Mesendoderm (in vitro differentiated cells): ENCODE measurements around the gene FOXP1.

Experiments used
- DNase-seq: peaks from one replicate; pipeline ENCODE4 v3.0.0; 2013
- H2AK5ac ChIP-seq: 2 replicates; pipeline ENCODE4 v1.6.1; 2013; ENCODE audit warnings: low read length, inconsistent platforms
- H2BK120ac ChIP-seq: 2 replicates; pipeline ENCODE4 v1.6.1; 2013; ENCODE audit warnings: low read depth, mild to moderate bottlenecking, low read length, moderate library complexity, mixed read lengths
- H2BK15ac ChIP-seq: replicated peaks from 2 replicates; pipeline ENCODE4 v1.6.1; 2013; ENCODE audit warnings: low read depth, mild to moderate bottlenecking, moderate library complexity
- H2BK5ac ChIP-seq: 2 replicates; pipeline ENCODE4 v1.6.1; 2013; ENCODE audit warnings: low read length, inconsistent platforms
- H3K18ac ChIP-seq: 2 replicates; pipeline ENCODE4 v1.6.1; 2013; ENCODE audit warnings: mild to moderate bottlenecking, low read length, mixed read lengths
- H3K23ac ChIP-seq: one replicate; pipeline ENCODE4 v1.6.1; 2013; ENCODE audit warnings: low read length
- H3K27ac ChIP-seq: 2 replicates; pipeline ENCODE4 v1.5.1; 2013; ENCODE audit warnings: low read depth, mild to moderate bottlenecking, inconsistent platforms, low read length, moderate library complexity
- H3K27me3 ChIP-seq: 2 replicates; pipeline ENCODE4 v1.6.1; 2013; ENCODE audit warnings: low read length, control low read depth, mild to moderate bottlenecking, inconsistent platforms; ENCODE audit not compliant: insufficient read depth, poor library complexity
- H3K36me3 ChIP-seq: 2 replicates; pipeline ENCODE4 v1.6.1; 2013; ENCODE audit warnings: low read length, inconsistent platforms; ENCODE audit not compliant: control insufficient read depth, insufficient read depth
- H3K4ac ChIP-seq: one replicate; pipeline ENCODE4 v1.6.1; 2013; ENCODE audit warnings: low read depth, mild to moderate bottlenecking, low read length, moderate library complexity
- H3K4me1 ChIP-seq: 2 replicates; pipeline ENCODE4 v1.6.1; 2013; ENCODE audit warnings: low read depth, low read length, inconsistent platforms; ENCODE audit not compliant: control insufficient read depth
- H3K4me2 ChIP-seq: 2 replicates; pipeline ENCODE4 v1.6.1; 2013; ENCODE audit warnings: low read length
- H3K4me3 ChIP-seq: 2 replicates; pipeline ENCODE4 v1.5.1; 2013; ENCODE audit warnings: mild to moderate bottlenecking, low read length
- H3K56ac ChIP-seq: one replicate; pipeline ENCODE4 v1.6.1; 2013; ENCODE audit warnings: low read length
- H3K79me1 ChIP-seq: 2 replicates; pipeline ENCODE4 v1.6.1; 2013; ENCODE audit warnings: low read length, inconsistent platforms
- H3K79me2 ChIP-seq: 2 replicates; pipeline ENCODE4 v1.6.1; 2013; ENCODE audit warnings: mild to moderate bottlenecking, low read length; ENCODE audit not compliant: control insufficient read depth, insufficient read depth
- H3K9ac ChIP-seq: 2 replicates; pipeline ENCODE4 v1.6.1; 2013; ENCODE audit warnings: low read length, inconsistent platforms
- H4K5ac ChIP-seq: one replicate; pipeline ENCODE4 v1.6.1; 2013; ENCODE audit warnings: low read length
- H4K8ac ChIP-seq: one replicate; pipeline ENCODE4 v1.6.1; 2013; ENCODE audit warnings: low read depth, mild to moderate bottlenecking, control low read depth, low read length, moderate library complexity
- WGBS: extraction: QIAGEN DNeasy Blood & Tissue Kit; methylation state at CpG from one replicate; pipeline ENCODE4 v1.1.7; 2013; ENCODE audit warnings: low lambda C conversion rate, missing lambda C conversion rate; ENCODE audit not compliant: insufficient coverage; ENCODE audit errors: extremely low coverage; 5-methylcytosine and 5-hydroxymethylcytosine counted together

The FOXP1 gene

GRCh38 chr3:71444028-71444860, 139.3 kb downstream of the FOXP1 start:
- H3K79me2 ChIP-seq: no peaks in the 10 kb centered on the region
- H3K9ac ChIP-seq: no peak overlapping the region
- no peak overlapping the region for H3K23ac ChIP-seq
- no peaks in the 10 kb centered on the region for H3K36me3 ChIP-seq
- no peaks in the 10 kb centered on the region for H3K4me1 ChIP-seq
- no peaks in the 10 kb centered on the region for H3K79me1 ChIP-seq
- H3K4me2 ChIP-seq: no peak overlapping the region
- no peak overlapping the region for H3K18ac ChIP-seq
- H3K4ac ChIP-seq: no peak overlapping the region
- no peaks in the 10 kb centered on the region for H3K27me3 ChIP-seq
- H3K4me3 ChIP-seq: no peak overlapping the region
- H2BK15ac ChIP-seq: no peak overlapping the region
- H2AK5ac ChIP-seq: no peak overlapping the region
- H3K27ac ChIP-seq: no peak overlapping the region
- DNase-seq: peak; percentile 35
- WGBS: no CpG with 5 or more reads among the region's 17 CpGs
- H2BK5ac ChIP-seq: no peak overlapping the region
- H3K56ac ChIP-seq: no peak overlapping the region
- H2BK120ac ChIP-seq: no peak overlapping the region
- no peak overlapping the region for H4K8ac ChIP-seq
- H4K5ac ChIP-seq: peak overlapping the region; percentile 39

- no peak overlapping the region for H2BK5ac ChIP-seq
- DNase-seq: no peak
- no peak overlapping the region for H3K56ac ChIP-seq
- H3K23ac ChIP-seq: no peak overlapping the region
- no peak overlapping the region for H3K18ac ChIP-seq
- no peak overlapping the region for H3K4me3 ChIP-seq
- no peaks in the 10 kb centered on the region for H3K79me1 ChIP-seq
- H3K27me3 ChIP-seq: no peaks in the 10 kb centered on the region
- H3K79me2 ChIP-seq: no peaks in the 10 kb centered on the region
- no peak overlapping the region for H3K27ac ChIP-seq
- no peaks in the 10 kb centered on the region for H3K36me3 ChIP-seq
- no peak overlapping the region for H4K8ac ChIP-seq
- H3K9ac ChIP-seq: no peak overlapping the region
- no peak overlapping the region for H4K5ac ChIP-seq
- H3K4ac ChIP-seq: no peak overlapping the region
- H3K4me2 ChIP-seq: no peak overlapping the region
- H2BK15ac ChIP-seq: no peak overlapping the region
- no peak overlapping the region for H2BK120ac ChIP-seq
- no peak overlapping the region for H2AK5ac ChIP-seq
- H3K4me1 ChIP-seq: no peaks in the 10 kb centered on the region
- no CpG with 5 or more reads among the region's 8 CpGs for WGBS
Measured at GRCh38 chr3:71443332-71443731, 140.2 kb downstream of the FOXP1 start.

GRCh38 chr3:71442652-71443042, 140.9 kb downstream of the FOXP1 start:
- Histone ChIP-seq H3K9ac (no peak overlapping the region), H4K5ac (no peak overlapping the region), H3K4ac (no peak overlapping the region), H3K79me2 (no peaks in the 10 kb centered on the region), H2BK120ac (no peak overlapping the region), H3K23ac (no peak overlapping the region), H2BK15ac (no peak overlapping the region), H2BK5ac (no peak overlapping the region), H2AK5ac (no peak overlapping the region), H3K27me3 (no peaks in the 10 kb centered on the region), H3K56ac (no peak overlapping the region), H3K4me2 (no peak overlapping the region), H3K18ac (no peak overlapping the region), H3K4me3 (no peak overlapping the region), H3K36me3 (no peaks in the 10 kb centered on the region), H3K4me1 (no peaks in the 10 kb centered on the region), H4K8ac (no peak overlapping the region), H3K79me1 (no peaks in the 10 kb centered on the region), H3K27ac (no peak overlapping the region)
- no peak for DNase-seq
- no CpG with 5 or more reads among the region's 5 CpGs for WGBS

- Histone ChIP-seq H3K18ac (no peak overlapping the region), H2BK120ac (no peak overlapping the region), H2BK5ac (no peak overlapping the region), H3K79me1 (no peaks in the 10 kb centered on the region), H4K8ac (no peak overlapping the region), H3K27ac (no peak overlapping the region), H3K4ac (no peak overlapping the region), H3K56ac (no peak overlapping the region), H3K9ac (no peak overlapping the region), H3K4me3 (no peak overlapping the region), H4K5ac (no peak overlapping the region), H2BK15ac (no peak overlapping the region), H3K4me1 (no peaks in the 10 kb centered on the region), H3K23ac (no peak overlapping the region), H3K4me2 (no peak overlapping the region), H3K27me3 (no peaks in the 10 kb centered on the region), H3K36me3 (no peaks in the 10 kb centered on the region), H3K79me2 (no peaks in the 10 kb centered on the region), H2AK5ac (no peak overlapping the region)
- no peak for DNase-seq
- no CpG with 5 or more reads among the region's 11 CpGs for WGBS
Measured at GRCh38 chr3:71441925-71442651, 141.4 kb downstream of the FOXP1 start.

GRCh38 chr3:71441217-71441924, 142.2 kb downstream of the FOXP1 start:
- H3K4me3 ChIP-seq: no peak overlapping the region
- no peak overlapping the region for H2AK5ac ChIP-seq

More at GRCh38 chr3:71441217-71441924, 142.2 kb downstream of the FOXP1 start:
- Histone ChIP-seq H3K4me2 (no peak overlapping the region), H2BK5ac (no peak overlapping the region), H2BK15ac (no peak overlapping the region), H3K23ac (no peak overlapping the region), H3K18ac (no peak overlapping the region), H3K79me1 (no peaks in the 10 kb centered on the region), H3K79me2 (no peaks in the 10 kb centered on the region), H4K5ac (no peak overlapping the region), H3K36me3 (no peaks in the 10 kb centered on the region), H3K56ac (no peak overlapping the region), H3K27ac (no peak overlapping the region), H3K9ac (no peak overlapping the region), H3K4me1 (no peaks in the 10 kb centered on the region), H4K8ac (no peak overlapping the region), H3K27me3 (no peaks in the 10 kb centered on the region), H3K4ac (no peak overlapping the region), H2BK120ac (no peak overlapping the region)
- DNase-seq: no peak
- WGBS: no CpG with 5 or more reads among the region's 9 CpGs
